ENCODE measurements around the gene ANKRD63.

The ANKRD63 gene

DNA sequence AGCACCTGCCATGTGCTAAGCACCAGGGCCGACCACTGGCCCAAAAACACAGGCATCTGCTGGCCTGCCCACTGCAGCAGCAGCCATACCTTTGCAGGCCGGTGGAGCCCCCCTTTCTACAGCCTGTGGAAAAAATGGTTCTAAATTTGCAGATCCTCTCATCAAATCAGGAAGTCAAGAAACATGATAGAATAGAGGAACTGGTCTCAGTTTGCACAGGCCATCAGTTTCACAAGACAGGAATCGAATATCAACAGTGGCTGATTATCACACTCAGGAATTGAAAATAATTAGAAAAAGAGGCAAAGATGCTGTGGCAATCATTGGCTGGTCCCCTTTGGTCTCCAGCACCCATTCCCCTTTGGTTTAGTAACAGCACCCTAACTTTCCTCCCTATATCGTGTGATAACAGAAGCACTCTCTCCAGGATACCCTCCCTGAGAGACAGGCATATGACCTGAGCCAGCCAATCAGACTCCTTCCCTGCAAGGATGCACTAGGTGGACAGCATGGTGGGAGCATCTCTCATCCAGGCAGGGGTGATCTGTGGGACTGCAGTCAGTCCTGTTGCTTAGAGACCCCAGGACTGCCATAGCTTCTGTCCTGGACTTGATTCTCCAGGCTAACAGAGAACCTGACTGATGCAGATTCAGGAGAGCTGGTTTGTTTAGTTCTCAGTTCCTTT, 47.5 kb downstream of the ANKRD63 start:
- Histone ChIP-seq H3K4me1 (ENCODE audit: control insufficient read depth, insufficient read depth, low read depth, low read length) (peaks cover 19% of the 10 kb centered on the region), H3K4ac (ENCODE audit: low read depth in 1 of 2, low read length in 2 of 2) (no peak overlapping the region), H2BK15ac (ENCODE audit: low read depth, poor library complexity, severe bottlenecking) (no peak overlapping the region), H3K4me3 (ENCODE audit: insufficient read depth in 1 of 2, low read depth in 1 of 2, low read length in 2 of 2) (no peak overlapping the region), H3K27ac (ENCODE audit: low read length, poor library complexity, severe bottlenecking) (no peak overlapping the region), H3K18ac (ENCODE audit: low read depth in 1 of 2, low read length in 2 of 2) (no peak overlapping the region), H3K27me3 (ENCODE audit: control insufficient read depth in 1 of 2, insufficient read depth in 1 of 2, low read length in 2 of 2) (peaks cover 0 to 23% of the 10 kb centered on the region in 2 experiments), H3K79me1 (replicated peaks; ENCODE audit: low read length, poor library complexity, severe bottlenecking) (no peaks in the 10 kb centered on the region), H3K36me3 (ENCODE audit: control insufficient read depth in 1 of 2, insufficient read depth in 2 of 2, low read depth in 1 of 2, low read length in 2 of 2) (peaks cover 0 to 3% of the 10 kb centered on the region in 2 experiments), H3K23ac (ENCODE audit: low read length in 2 of 2) (no peak overlapping the region), H3K4me2 (ENCODE audit: low read length, poor library complexity, severe bottlenecking) (no peak overlapping the region), H2BK12ac (ENCODE audit: low read length in 2 of 2) (no peak overlapping the region), H2BK120ac (ENCODE audit: low read depth, low read length) (no peak overlapping the region), H3K14ac (ENCODE audit: low read length in 2 of 2) (no peak overlapping the region), H3K9ac (ENCODE audit: low read length) (no peak overlapping the region), H4K91ac (ENCODE audit: low read length) (no peak overlapping the region), H3K9me3 (ENCODE audit: control insufficient read depth, low read length) (no peaks in the 10 kb centered on the region), H4K8ac (ENCODE audit: low read length) (no peak overlapping the region), H2AK5ac (ENCODE audit: low read length, severe bottlenecking) (no peak overlapping the region), H2BK5ac (ENCODE audit: low read depth, low read length, poor library complexity, severe bottlenecking) (no peak overlapping the region), H2AFZ (ENCODE audit: low read depth, low read length) (no peak overlapping the region)
- WGBS: 90% methylated on average over 4 of the region's 4 CpGs
- no peak for DNase-seq

DNA sequence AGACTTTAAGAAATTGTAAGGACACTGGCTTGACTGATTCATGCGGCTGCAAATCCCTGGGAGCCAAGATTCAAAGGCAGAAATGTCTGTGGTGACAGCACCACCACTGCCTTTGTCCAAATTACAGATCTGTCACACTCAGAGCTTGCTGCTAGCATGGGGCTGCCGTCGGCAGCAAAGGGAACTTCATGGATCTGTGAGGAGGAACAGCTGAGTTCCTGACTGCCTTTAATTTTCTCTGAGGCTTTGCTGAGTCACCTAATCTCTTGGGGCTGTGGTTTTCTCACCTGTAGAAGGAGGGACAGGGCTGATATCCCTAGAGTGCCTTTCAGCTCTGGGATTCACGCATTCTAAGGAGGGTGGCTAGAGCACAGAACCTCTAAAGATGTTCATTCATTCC, 48.1 kb downstream of the ANKRD63 start:
- Histone ChIP-seq H4K91ac (ENCODE audit: low read length) (no peak overlapping the region), H3K4me3 (ENCODE audit: insufficient read depth in 1 of 2, low read depth in 1 of 2, low read length in 2 of 2) (no peak overlapping the region), H3K23ac (ENCODE audit: low read length in 2 of 2) (no peak overlapping the region), H2BK120ac (ENCODE audit: low read depth, low read length) (no peak overlapping the region), H2AK5ac (ENCODE audit: low read length, severe bottlenecking) (no peak overlapping the region), H3K27me3 (ENCODE audit: control insufficient read depth in 1 of 2, insufficient read depth in 1 of 2, low read length in 2 of 2) (peaks cover 0 to 18% of the 10 kb centered on the region in 2 experiments), H2BK15ac (ENCODE audit: low read depth, poor library complexity, severe bottlenecking) (no peak overlapping the region), H3K4ac (ENCODE audit: low read depth in 1 of 2, low read length in 2 of 2) (no peak overlapping the region), H3K27ac (ENCODE audit: low read length, poor library complexity, severe bottlenecking) (no peak overlapping the region), H3K9me3 (ENCODE audit: control insufficient read depth, low read length) (no peaks in the 10 kb centered on the region), H3K36me3 (ENCODE audit: control insufficient read depth in 1 of 2, insufficient read depth in 2 of 2, low read depth in 1 of 2, low read length in 2 of 2) (peaks cover 0 to 3% of the 10 kb centered on the region in 2 experiments), H3K14ac (ENCODE audit: low read length in 2 of 2) (no peak overlapping the region), H3K4me1 (ENCODE audit: control insufficient read depth, insufficient read depth, low read depth, low read length) (peaks cover 15% of the 10 kb centered on the region), H4K8ac (ENCODE audit: low read length) (no peak overlapping the region), H3K4me2 (ENCODE audit: low read length, poor library complexity, severe bottlenecking) (no peak overlapping the region), H2BK5ac (ENCODE audit: low read depth, low read length, poor library complexity, severe bottlenecking) (no peak overlapping the region), H3K79me1 (replicated peaks; ENCODE audit: low read length, poor library complexity, severe bottlenecking) (no peaks in the 10 kb centered on the region), H3K9ac (ENCODE audit: low read length) (no peak overlapping the region), H3K18ac (ENCODE audit: low read depth in 1 of 2, low read length in 2 of 2) (no peak overlapping the region), H2BK12ac (ENCODE audit: low read length in 2 of 2) (no peak overlapping the region), H2AFZ (ENCODE audit: low read depth, low read length) (no peak overlapping the region)
- no peak for DNase-seq
- WGBS: 78% methylated on average over 4 of the region's 4 CpGs

DNA sequence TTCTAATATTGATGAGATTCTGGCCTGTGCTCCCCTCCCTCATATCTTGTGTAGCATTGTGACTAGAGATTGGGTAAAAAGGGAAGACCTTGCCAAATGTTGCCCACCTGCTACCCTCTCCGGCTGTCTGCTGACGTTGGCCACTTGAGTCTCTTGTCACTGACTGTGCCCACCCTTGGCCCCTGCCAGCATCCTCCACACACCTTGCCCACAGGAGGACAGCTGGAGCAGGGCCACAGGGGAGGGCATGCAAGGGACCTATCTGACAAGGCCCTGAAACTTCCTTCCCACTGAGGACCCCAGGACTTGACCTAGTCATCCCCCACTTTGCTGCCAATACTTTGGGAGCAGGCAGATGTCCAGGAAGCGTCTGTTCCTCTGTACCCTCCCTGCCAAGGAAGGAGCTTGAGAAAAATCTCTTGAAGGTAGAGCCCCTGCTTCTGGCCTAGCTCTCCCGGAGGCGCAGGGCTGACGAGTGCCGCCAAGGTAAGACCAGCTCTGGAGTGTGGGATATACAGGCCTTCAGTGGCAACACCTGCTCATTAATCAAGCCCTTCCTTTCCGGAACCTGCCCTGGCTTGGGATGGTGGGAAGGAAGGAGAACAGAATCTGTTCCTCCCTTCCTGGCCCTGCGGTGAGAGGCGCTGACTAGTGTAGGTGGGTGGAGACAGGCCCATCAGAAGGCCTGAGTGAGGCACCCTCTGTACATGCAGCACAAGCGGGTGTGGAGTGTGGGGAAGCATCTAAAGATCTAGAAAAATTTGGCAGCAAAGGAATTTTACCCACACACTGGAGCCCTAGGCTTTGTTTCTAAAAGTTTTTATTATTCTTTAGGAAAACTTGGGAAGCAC, 48.9 kb downstream of the ANKRD63 start:
- H3K4ac ChIP-seq (ENCODE audit: low read depth in 1 of 2, low read length in 2 of 2): no peak overlapping the region
- no peak overlapping the region for H2BK15ac ChIP-seq (ENCODE audit: low read depth, poor library complexity, severe bottlenecking)
- no peak overlapping the region for H2AFZ ChIP-seq (ENCODE audit: low read depth, low read length)
- no peak overlapping the region for H2BK120ac ChIP-seq (ENCODE audit: low read depth, low read length)
- H3K4me1 ChIP-seq (ENCODE audit: control insufficient read depth, insufficient read depth, low read depth, low read length): peaks cover 7% of the 10 kb centered on the region
- H3K36me3 ChIP-seq (ENCODE audit: control insufficient read depth in 1 of 2, insufficient read depth in 2 of 2, low read depth in 1 of 2, low read length in 2 of 2): peaks cover 0 to 3% of the 10 kb centered on the region in 2 experiments
- H2BK5ac ChIP-seq (ENCODE audit: low read depth, low read length, poor library complexity, severe bottlenecking): no peak overlapping the region
- H3K14ac ChIP-seq (ENCODE audit: low read length in 2 of 2): no peak overlapping the region
- H2AK5ac ChIP-seq (ENCODE audit: low read length, severe bottlenecking): no peak overlapping the region
- DNase-seq: no peak
- H2BK12ac ChIP-seq (ENCODE audit: low read length in 2 of 2): no peak overlapping the region
- no peak overlapping the region for H3K27ac ChIP-seq (ENCODE audit: low read length, poor library complexity, severe bottlenecking)
- H3K18ac ChIP-seq (ENCODE audit: low read depth in 1 of 2, low read length in 2 of 2): no peak overlapping the region
- 95% methylated on average over 10 of the region's 11 CpGs for WGBS
- H3K9me3 ChIP-seq (ENCODE audit: control insufficient read depth, low read length): no peaks in the 10 kb centered on the region
- no peaks in the 10 kb centered on the region for H3K79me1 ChIP-seq (replicated peaks; ENCODE audit: low read length, poor library complexity, severe bottlenecking)
- H4K91ac ChIP-seq (ENCODE audit: low read length): no peak overlapping the region
- H3K9ac ChIP-seq (ENCODE audit: low read length): no peak overlapping the region
- H3K27me3 ChIP-seq (ENCODE audit: control insufficient read depth in 1 of 2, insufficient read depth in 1 of 2, low read length in 2 of 2): peaks cover 0 to 12% of the 10 kb centered on the region in 2 experiments
- no peak overlapping the region for H4K8ac ChIP-seq (ENCODE audit: low read length)
- no peak overlapping the region for H3K4me2 ChIP-seq (ENCODE audit: low read length, poor library complexity, severe bottlenecking)
- H3K23ac ChIP-seq (ENCODE audit: low read length in 2 of 2): no peak overlapping the region
- no peak overlapping the region for H3K4me3 ChIP-seq (ENCODE audit: insufficient read depth in 1 of 2, low read depth in 1 of 2, low read length in 2 of 2)

DNA sequence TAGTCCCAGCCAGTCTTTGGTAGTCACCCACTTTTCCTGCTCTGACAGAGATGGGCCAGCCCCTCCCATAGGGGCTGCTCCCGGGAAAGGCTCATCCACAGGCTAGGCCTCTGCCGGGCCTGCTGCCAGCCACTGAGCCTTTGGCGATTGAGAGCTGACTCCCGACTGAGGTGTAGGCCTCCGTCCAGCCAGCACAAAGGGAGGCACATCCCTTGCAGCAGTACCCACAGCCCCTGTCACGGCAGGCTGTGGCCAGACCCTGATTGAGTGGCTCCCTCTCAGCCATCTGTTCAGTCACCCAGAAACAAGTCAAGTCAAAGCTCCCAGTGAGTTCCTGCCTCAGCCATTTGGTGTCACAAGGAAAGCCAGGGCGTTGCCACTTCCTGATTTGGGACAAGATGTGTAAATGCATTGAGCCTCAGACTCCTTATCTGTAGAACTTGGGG, 50.2 kb downstream of the ANKRD63 start:
- Histone ChIP-seq H3K36me3 (ENCODE audit: control insufficient read depth in 1 of 2, insufficient read depth in 2 of 2, low read depth in 1 of 2, low read length in 2 of 2) (peaks cover 0 to 3% of the 10 kb centered on the region in 2 experiments), H2BK12ac (ENCODE audit: low read length in 2 of 2) (no peak overlapping the region), H2BK15ac (ENCODE audit: low read depth, poor library complexity, severe bottlenecking) (no peak overlapping the region), H3K79me1 (replicated peaks; ENCODE audit: low read length, poor library complexity, severe bottlenecking) (no peaks in the 10 kb centered on the region), H2AK5ac (ENCODE audit: low read length, severe bottlenecking) (no peak overlapping the region), H3K9ac (ENCODE audit: low read length) (peak overlapping the region; percentile 52), H2BK5ac (ENCODE audit: low read depth, low read length, poor library complexity, severe bottlenecking) (no peak overlapping the region), H2AFZ (ENCODE audit: low read depth, low read length) (peak overlapping the region; percentile 3), H3K9me3 (ENCODE audit: control insufficient read depth, low read length) (no peaks in the 10 kb centered on the region), H3K4me2 (ENCODE audit: low read length, poor library complexity, severe bottlenecking) (no peak overlapping the region), H3K23ac (ENCODE audit: low read length in 2 of 2) (no peak overlapping the region), H3K18ac (ENCODE audit: low read depth in 1 of 2, low read length in 2 of 2) (peak overlapping the region in 1 of 2 experiments; percentile 1), H4K8ac (ENCODE audit: low read length) (peak overlapping the region; percentile 69), H3K27me3 (ENCODE audit: control insufficient read depth in 1 of 2, insufficient read depth in 1 of 2, low read length in 2 of 2) (peaks cover 0 to under 1% of the 10 kb centered on the region in 2 experiments), H3K27ac (ENCODE audit: low read length, poor library complexity, severe bottlenecking) (no peak overlapping the region), H2BK120ac (ENCODE audit: low read depth, low read length) (no peak overlapping the region), H4K91ac (ENCODE audit: low read length) (peak overlapping the region; percentile 36), H3K4me3 (ENCODE audit: insufficient read depth in 1 of 2, low read depth in 1 of 2, low read length in 2 of 2) (no peak overlapping the region), H3K14ac (ENCODE audit: low read length in 2 of 2) (no peak overlapping the region), H3K4me1 (ENCODE audit: control insufficient read depth, insufficient read depth, low read depth, low read length) (no peaks in the 10 kb centered on the region), H3K4ac (ENCODE audit: low read depth in 1 of 2, low read length in 2 of 2) (no peak overlapping the region)
- DNase-seq: no peak
- WGBS: 62% methylated on average over 7 of the region's 7 CpGs

Data from mesenchymal stem cell (in vitro differentiated cells and primary cell).